RWPE1 (cell line): ENCODE results near the gene SOX8.

Experiments used
- CTCF ChIA-PET: fragments of 350-600 bp; sonication (Branson Sonifier 250); formaldehyde crosslinking; extraction: SDS; loops from one replicate; lab custom pipeline; 2021; lab: Yijun Ruan, JAX
- POLR2A ChIA-PET: fragments of 400-600 bp; formaldehyde crosslinking; extraction: SDS; loops from one replicate; lab custom pipeline; 2020; ENCODE audit warnings: antibody characterized with exemption; ENCODE audit not compliant: low non-redundant PET; lab: Yijun Ruan, JAX
- DNase-seq: peaks from one replicate; pipeline ENCODE4 v3.0.0; 2012; ENCODE audit warnings: low spot score
- H3K27ac ChIP-seq: fragments of 450-650 bp; 2 replicates; pipeline ENCODE4 v1.5.1; 2017
- TF ChIP-seq, protein P1 (sequence below): fragments of 450-650 bp; conservative IDR thresholded peaks from 2 replicates; pipeline ENCODE4 v1.5.1; 2017; ENCODE audit warnings: low read depth, mild to moderate bottlenecking

The SOX8 gene

DNA sequence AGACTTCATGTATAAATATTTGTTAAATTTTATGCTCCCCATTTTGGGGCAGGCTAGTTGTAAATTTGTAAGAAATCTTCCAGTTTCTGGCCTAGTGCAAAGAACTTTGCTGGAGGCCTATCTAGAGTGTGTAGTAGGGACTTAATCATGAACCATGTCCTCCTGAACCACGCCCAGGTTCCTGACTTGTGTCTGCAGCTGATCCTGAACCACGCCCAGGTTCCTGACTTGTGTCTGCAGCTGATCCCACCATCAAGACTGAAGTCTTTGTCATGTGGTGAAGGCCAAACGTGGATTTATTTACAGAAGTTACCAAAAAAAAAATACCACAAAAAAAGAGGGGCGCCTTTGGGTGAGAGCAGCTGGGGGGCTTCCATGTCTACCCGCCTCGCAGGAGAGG is 43.8 kb upstream of the SOX8 start:
- TF ChIP-seq, protein P1, sequence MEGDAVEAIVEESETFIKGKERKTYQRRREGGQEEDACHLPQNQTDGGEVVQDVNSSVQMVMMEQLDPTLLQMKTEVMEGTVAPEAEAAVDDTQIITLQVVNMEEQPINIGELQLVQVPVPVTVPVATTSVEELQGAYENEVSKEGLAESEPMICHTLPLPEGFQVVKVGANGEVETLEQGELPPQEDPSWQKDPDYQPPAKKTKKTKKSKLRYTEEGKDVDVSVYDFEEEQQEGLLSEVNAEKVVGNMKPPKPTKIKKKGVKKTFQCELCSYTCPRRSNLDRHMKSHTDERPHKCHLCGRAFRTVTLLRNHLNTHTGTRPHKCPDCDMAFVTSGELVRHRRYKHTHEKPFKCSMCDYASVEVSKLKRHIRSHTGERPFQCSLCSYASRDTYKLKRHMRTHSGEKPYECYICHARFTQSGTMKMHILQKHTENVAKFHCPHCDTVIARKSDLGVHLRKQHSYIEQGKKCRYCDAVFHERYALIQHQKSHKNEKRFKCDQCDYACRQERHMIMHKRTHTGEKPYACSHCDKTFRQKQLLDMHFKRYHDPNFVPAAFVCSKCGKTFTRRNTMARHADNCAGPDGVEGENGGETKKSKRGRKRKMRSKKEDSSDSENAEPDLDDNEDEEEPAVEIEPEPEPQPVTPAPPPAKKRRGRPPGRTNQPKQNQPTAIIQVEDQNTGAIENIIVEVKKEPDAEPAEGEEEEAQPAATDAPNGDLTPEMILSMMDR = no peak
- no peak for DNase-seq
- ChIA-PET CTCF (no interaction called here), POLR2A (no interaction called here)
- H3K27ac ChIP-seq = no peak overlapping the region

- TF ChIP-seq, protein P1 = no peak
- no peak overlapping the region for H3K27ac ChIP-seq
- no peak for DNase-seq
- POLR2A ChIA-PET = no interaction called here
- CTCF ChIA-PET = no interaction called here
These were observed 43.4 kb upstream of the SOX8 start for GRCh38 chr16:938136-938535.

DNA sequence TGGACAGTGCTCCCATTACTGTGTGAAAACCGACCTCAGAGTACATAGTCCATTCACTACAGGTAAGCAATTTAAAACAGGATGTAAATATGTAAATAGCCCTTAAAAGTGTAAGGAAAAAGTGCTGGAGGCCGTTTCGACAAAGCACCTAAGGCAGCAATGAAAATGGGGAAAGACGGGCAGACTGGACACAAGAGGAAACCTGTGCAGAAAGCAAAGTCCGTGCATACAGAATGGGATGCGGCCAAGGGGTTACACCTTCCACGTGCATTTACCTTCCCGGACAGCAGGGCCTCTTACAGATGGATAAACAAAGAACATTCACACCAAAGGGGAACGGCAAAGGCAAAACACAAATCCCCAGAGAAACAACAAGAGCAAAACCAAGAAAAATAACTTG is 42.8 kb upstream of the SOX8 start:
- POLR2A ChIA-PET = no interaction called here
- TF ChIP-seq, protein P1 = no peak
- CTCF ChIA-PET = no interaction called here
- no peak for DNase-seq
- H3K27ac ChIP-seq = no peak overlapping the region

- ChIA-PET POLR2A (no interaction called here), CTCF (no interaction called here)
- no peak overlapping the region for H3K27ac ChIP-seq
- no peak for DNase-seq
- TF ChIP-seq, protein P1 = no peak
These were observed 42.3 kb upstream of the SOX8 start for GRCh38 chr16:939311-939710.

- CTCF ChIA-PET = no interaction called here
These were observed 41.6 kb upstream of the SOX8 start for GRCh38 chr16:939941-940340.

GRCh38 chr16:942436-943060 is 39.0 kb upstream of the SOX8 start:
- no peak for DNase-seq
- CTCF ChIA-PET = no interaction called here
- H3K27ac ChIP-seq = no peak overlapping the region
- TF ChIP-seq, protein P1 = no peak
- POLR2A ChIA-PET = no interaction called here

More at GRCh38 chr16:939941-940340, 41.6 kb upstream of the SOX8 start:
- no peak for DNase-seq
- H3K27ac ChIP-seq = no peak overlapping the region
- TF ChIP-seq, protein P1 = no peak
- POLR2A ChIA-PET = no interaction called here
